Peyer's patch (tissue), 4 donors: Measurements from ENCODE around the gene KCNQ5. TPM values are rescaled to one million over a fixed set of nuclear protein-coding genes. Genes with fewer than 3 reads are reported as not detected.

Experiments used
- DNase-seq, 3 donors: peaks; one replicate each; pipeline ENCODE4 v3.0.0-alpha.2; 2017 to 2019
- H3K27ac ChIP-seq, 4 donors: fragments of 200-600 bp; sonication (generic); one replicate each; pipeline ENCODE4 v1.5.1; 2016 to 2019
- H3K27me3 ChIP-seq, 2 donors: fragments of 200-600 bp; sonication (generic); one replicate each; pipeline ENCODE4 v1.5.1; 2019
- H3K36me3 ChIP-seq, 3 donors: fragments of 200-600 bp; sonication (generic); one replicate each; pipeline ENCODE4 v1.5.1; 2016 to 2019
- H3K4me1 ChIP-seq, 4 donors: fragments of 200-600 bp; sonication (generic); one replicate each; pipeline ENCODE4 v1.5.1; 2016 to 2019
- H3K4me3 ChIP-seq, 4 donors: fragments of 200-600 bp; sonication (generic); 1 replicate in 3 of 4; 2 replicates in 1 of 4; pipeline ENCODE4 v1.5.1; 2016 to 2019; ENCODE audit warnings: mild to moderate bottlenecking in 1 of 4
- H3K9me3 ChIP-seq, 4 donors: fragments of 200-600 bp; sonication (generic); one replicate each; pipeline ENCODE4 v1.5.1; 2016 to 2019; ENCODE audit warnings: mild to moderate bottlenecking in 1 of 4
- POLR2A ChIP-seq, 2 donors: fragments of 450-650 bp; IDR thresholded peaks; one replicate each; pipeline ENCODE4 v1.5.1; 2017; ENCODE audit warnings: antibody characterized with exemption in 2 of 2, mild to moderate bottlenecking in 2 of 2, moderate library complexity in 2 of 2
- total RNA-seq, 4 donors: library from RNA; depleted of rRNA; stranded (reverse); fragments of >200 nt; gene quantifications; one replicate each; pipeline ENCODE4 v1.1.0, GENCODE V29; 2016
- TF ChIP-seq, protein P1 (sequence below), 6 experiments: fragments of 450-650 bp in 4 of 6; fragments of 200-600 bp in 2 of 6; sonication (generic) in 1 of 6; IDR thresholded peaks; one replicate each; pipeline ENCODE4 v1.5.1; 2017 to 2019; ENCODE audit warnings: antibody characterized with exemption in 6 of 6, mild to moderate bottlenecking in 3 of 6, moderate library complexity in 1 of 6

The KCNQ5 gene
- total RNA-seq, 4 donors from 2014 or later, result 0.27 to 5.0 (median 0.38) TPM; not detected in 1

- Histone ChIP-seq H3K4me1 (no peaks in the 10 kb centered on the region), H3K27ac (no peak overlapping the region), H3K27me3 (no peaks in the 10 kb centered on the region), H3K9me3 (no peaks in the 10 kb centered on the region), H3K4me3 (no peak overlapping the region), H3K36me3 (no peaks in the 10 kb centered on the region)
- no peak for DNase-seq
- TF ChIP-seq, protein P1, sequence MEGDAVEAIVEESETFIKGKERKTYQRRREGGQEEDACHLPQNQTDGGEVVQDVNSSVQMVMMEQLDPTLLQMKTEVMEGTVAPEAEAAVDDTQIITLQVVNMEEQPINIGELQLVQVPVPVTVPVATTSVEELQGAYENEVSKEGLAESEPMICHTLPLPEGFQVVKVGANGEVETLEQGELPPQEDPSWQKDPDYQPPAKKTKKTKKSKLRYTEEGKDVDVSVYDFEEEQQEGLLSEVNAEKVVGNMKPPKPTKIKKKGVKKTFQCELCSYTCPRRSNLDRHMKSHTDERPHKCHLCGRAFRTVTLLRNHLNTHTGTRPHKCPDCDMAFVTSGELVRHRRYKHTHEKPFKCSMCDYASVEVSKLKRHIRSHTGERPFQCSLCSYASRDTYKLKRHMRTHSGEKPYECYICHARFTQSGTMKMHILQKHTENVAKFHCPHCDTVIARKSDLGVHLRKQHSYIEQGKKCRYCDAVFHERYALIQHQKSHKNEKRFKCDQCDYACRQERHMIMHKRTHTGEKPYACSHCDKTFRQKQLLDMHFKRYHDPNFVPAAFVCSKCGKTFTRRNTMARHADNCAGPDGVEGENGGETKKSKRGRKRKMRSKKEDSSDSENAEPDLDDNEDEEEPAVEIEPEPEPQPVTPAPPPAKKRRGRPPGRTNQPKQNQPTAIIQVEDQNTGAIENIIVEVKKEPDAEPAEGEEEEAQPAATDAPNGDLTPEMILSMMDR (IDR thresholded peaks at IDR 0.05), result no peak
- no peak for TF ChIP-seq POLR2A (IDR thresholded peaks at IDR 0.05)
These were observed 587.3 kb downstream of the KCNQ5 start for GRCh38 chr6:73209117-73209516.

DNA sequence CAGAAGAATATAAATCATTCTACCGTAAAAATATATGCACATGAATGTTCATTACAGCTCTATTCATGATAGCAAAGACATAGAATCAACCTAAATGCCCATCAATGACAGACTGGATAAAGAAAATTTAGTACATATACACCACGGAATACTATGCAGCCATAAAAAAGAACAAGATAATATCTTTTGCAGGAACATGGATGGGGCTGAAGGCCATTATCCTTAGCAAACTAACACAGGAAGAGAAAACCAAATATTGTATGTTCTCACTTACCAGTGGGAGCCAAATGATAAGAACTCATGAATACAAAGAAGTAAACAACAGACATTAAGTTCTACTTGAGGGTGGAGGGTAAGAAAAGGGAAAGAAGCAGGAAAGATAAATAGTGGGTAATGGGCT lies 595.0 kb downstream of the KCNQ5 start:
- no peaks in the 10 kb centered on the region for H3K36me3 ChIP-seq
- no peak overlapping the region for H3K27ac ChIP-seq
- TF ChIP-seq, protein P1 (IDR thresholded peaks at IDR 0.05), result no peak
- no peak for TF ChIP-seq POLR2A (IDR thresholded peaks at IDR 0.05)
- no peaks in the 10 kb centered on the region for H3K27me3 ChIP-seq
- H3K4me1 ChIP-seq, result no peaks in the 10 kb centered on the region
- no peak overlapping the region for H3K4me3 ChIP-seq
- DNase-seq, result no peak
- H3K9me3 ChIP-seq, result no peaks in the 10 kb centered on the region

DNA sequence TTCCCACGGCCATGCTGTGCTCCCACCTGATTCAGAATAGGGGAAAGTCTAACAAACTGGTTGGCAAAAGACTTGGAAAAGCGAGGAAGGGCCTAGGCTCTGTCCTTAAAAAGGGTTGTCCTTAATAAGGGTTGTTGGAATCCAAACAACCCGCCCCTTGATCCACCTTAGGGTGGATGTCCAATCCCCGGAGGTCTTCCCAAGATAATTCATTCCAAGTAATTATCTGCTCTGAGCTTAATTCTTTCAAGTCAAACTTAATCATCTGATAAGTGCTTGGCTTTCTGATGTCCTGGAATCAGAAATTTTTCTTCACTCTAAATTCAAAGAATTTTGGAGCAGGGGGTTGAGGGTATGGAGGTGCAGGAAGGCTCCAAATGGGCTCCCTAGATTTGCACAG lies 603.5 kb downstream of the KCNQ5 start, which contains the start of gene KHDC1L:
KHDC1L (minus strand) TSS at position 101 of the 400 bp plus-strand sequence; CDS start at position 13, 88 bp downstream.
- no peaks in the 10 kb centered on the region for H3K4me1 ChIP-seq
- H3K4me3 ChIP-seq, result no peak within 1 kb of the TSS
- no peak within 1 kb of the TSS for H3K27ac ChIP-seq
- no peaks in the 10 kb centered on the region for H3K9me3 ChIP-seq
- H3K36me3 ChIP-seq, result no peaks in the 10 kb centered on the region
- H3K27me3 ChIP-seq, result no peaks in the 10 kb centered on the region
- TF ChIP-seq, protein P1 (IDR thresholded peaks at IDR 0.05), result no peak
- no peak for DNase-seq

DNA sequence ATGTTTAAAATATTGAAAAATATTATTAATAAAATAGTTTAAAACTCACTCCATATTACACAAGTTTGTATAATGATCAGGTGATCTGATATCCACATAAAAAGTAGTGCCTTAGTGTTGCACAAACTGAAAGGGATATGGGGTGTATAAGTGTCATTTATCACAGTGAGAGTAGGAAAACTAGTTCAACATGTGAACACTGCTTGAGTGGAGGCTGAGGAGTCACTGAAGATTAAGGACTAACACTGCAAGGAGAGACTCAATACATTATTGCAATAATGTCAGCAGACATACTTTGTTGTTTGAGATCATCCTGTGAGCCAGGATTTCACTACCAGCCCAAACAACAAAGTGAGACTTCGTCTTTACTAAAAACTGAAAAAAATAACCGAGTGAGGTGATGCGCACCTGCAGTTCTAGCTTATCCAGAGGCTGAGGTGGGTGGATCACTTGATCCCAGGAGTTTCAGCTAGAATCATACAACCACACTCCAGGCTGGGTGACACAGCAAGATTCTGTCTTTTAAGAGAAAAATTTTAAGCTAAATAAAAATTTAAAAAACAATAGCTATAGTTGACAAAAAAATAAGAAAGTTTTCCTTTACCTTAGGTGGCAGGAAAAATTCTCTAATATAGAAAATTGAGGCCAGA lies 605.9 kb downstream of the KCNQ5 start:
- no peak overlapping the region for H3K4me3 ChIP-seq
- TF ChIP-seq POLR2A (IDR thresholded peaks at IDR 0.05), result no peak
- TF ChIP-seq, protein P1 (IDR thresholded peaks at IDR 0.05), result no peak
- H3K9me3 ChIP-seq, result no peaks in the 10 kb centered on the region
- no peaks in the 10 kb centered on the region for H3K36me3 ChIP-seq
- H3K27ac ChIP-seq, result no peak overlapping the region
- H3K27me3 ChIP-seq, result no peaks in the 10 kb centered on the region
- DNase-seq, result no peak
- no peaks in the 10 kb centered on the region for H3K4me1 ChIP-seq

GRCh38 chr6:73231986-73232391 lies 610.1 kb downstream of the KCNQ5 start:
- Histone ChIP-seq H3K27ac (no peak overlapping the region), H3K36me3 (no peaks in the 10 kb centered on the region), H3K4me1 (no peaks in the 10 kb centered on the region), H3K4me3 (no peak overlapping the region), H3K27me3 (no peaks in the 10 kb centered on the region), H3K9me3 (no peaks in the 10 kb centered on the region)
- DNase-seq, result no peak
- TF ChIP-seq, protein P1 (IDR thresholded peaks at IDR 0.05), result no peak
- no peak for TF ChIP-seq POLR2A (IDR thresholded peaks at IDR 0.05)
